ENCODE measurements around the gene ADRM1. TPM values are rescaled to one million over a fixed set of nuclear protein-coding genes. Genes with fewer than 3 reads are reported as not detected.

Gene ADRM1
- total RNA-seq, 6 donors from 2014 or later, result 57.6 to 158 (median 91.6) TPM

DNA sequence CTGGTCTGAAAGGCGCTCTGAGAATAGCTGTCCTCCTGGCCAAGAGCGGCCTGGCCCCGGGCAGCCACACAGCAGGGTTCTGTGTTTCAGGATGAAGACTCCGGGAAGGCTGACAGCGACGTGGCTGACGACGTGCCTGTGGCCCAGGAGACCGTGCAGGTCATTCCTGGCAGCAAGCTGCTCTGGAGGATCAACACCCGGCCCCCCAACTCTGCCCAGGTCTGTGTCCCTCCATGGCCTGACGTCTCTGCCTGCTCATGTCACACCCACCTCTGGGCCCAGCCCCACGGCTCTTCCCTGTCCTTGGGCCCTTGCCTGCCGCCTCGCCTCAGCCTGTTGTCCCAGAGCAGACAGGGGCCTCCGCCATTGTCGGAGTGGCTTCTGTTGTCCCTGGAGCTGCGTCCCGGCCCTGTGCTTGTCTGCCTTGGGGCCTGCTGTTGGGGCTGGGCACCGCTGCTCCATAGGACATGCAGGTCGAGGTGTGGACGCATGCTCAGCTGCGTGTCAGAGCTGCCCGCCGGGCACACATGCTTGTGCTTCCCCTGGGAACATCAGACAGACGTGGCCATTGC is 16.2 kb upstream of the ADRM1 start:
- WGBS, 2 donors, result 93 to 97% methylated on average over 22 to 25 of the region's 25 CpGs
- ATAC-seq (ENCODE audit: low FRiP score in 2 of 2) (no peak), DNase-seq (no peak)

DNA sequence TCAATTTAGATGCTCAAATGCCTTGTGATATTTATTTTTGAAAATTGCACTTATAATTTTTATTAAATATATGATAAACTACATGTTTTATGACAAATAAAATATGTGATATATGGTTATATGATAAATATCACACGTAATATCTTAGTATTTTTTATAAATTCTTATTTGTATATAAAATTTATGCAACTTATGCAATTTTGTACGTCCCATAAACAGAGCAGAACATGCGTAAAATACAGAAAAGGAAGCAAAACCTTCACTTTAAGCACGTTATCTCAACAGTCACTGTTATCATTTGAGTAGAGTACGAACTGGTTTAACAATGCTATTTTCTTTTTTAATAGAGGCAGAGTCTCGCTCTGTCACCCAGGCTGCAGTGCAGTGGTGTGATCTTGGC is 15.7 kb upstream of the ADRM1 start:
- no peak for DNase-seq
- Histone ChIP-seq H3K4me3 (no peak overlapping the region), H3K9me3 (no peaks in the 10 kb centered on the region), H3K4me1 (no peaks in the 10 kb centered on the region), H3K27ac (no peak overlapping the region), H3K36me3 (peaks cover 22 to 90% (median 61%) of the 10 kb centered on the region in 4 donors), H3K27me3 (no peaks in the 10 kb centered on the region)
- no peak for ATAC-seq (ENCODE audit: low FRiP score in 2 of 2)
- WGBS, 2 donors, result 78 to 97% methylated on average over 6 of the region's 6 CpGs
- no peak for TF ChIP-seq POLR2AphosphoS5 (IDR thresholded peaks at IDR 0.05)
- TF ChIP-seq, protein P1, sequence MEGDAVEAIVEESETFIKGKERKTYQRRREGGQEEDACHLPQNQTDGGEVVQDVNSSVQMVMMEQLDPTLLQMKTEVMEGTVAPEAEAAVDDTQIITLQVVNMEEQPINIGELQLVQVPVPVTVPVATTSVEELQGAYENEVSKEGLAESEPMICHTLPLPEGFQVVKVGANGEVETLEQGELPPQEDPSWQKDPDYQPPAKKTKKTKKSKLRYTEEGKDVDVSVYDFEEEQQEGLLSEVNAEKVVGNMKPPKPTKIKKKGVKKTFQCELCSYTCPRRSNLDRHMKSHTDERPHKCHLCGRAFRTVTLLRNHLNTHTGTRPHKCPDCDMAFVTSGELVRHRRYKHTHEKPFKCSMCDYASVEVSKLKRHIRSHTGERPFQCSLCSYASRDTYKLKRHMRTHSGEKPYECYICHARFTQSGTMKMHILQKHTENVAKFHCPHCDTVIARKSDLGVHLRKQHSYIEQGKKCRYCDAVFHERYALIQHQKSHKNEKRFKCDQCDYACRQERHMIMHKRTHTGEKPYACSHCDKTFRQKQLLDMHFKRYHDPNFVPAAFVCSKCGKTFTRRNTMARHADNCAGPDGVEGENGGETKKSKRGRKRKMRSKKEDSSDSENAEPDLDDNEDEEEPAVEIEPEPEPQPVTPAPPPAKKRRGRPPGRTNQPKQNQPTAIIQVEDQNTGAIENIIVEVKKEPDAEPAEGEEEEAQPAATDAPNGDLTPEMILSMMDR (IDR thresholded peaks at IDR 0.05), result no peak
- no peak for TF ChIP-seq EP300 (IDR thresholded peaks at IDR 0.05)
- no peak for TF ChIP-seq POLR2A (IDR thresholded peaks at IDR 0.05)

More for the DNA sequence above, 16.2 kb upstream of the ADRM1 start:
- no peak overlapping the region for H3K4me3 ChIP-seq
- TF ChIP-seq, protein P1 (IDR thresholded peaks at IDR 0.05), result no peak
- TF ChIP-seq POLR2A (IDR thresholded peaks at IDR 0.05) (no peak), EP300 (IDR thresholded peaks at IDR 0.05) (no peak), POLR2AphosphoS5 (IDR thresholded peaks at IDR 0.05) (no peak)
- H3K9me3 ChIP-seq, result no peaks in the 10 kb centered on the region
- H3K27me3 ChIP-seq, result no peaks in the 10 kb centered on the region
- H3K27ac ChIP-seq, result peak overlapping the region in 2 of 4 donors; percentile 32 to 35
- peaks cover 17 to 90% (median 61%) of the 10 kb centered on the region in 4 donors for H3K36me3 ChIP-seq
- peaks cover 0 to 4% (median 0%) of the 10 kb centered on the region in 4 donors for H3K4me1 ChIP-seq

DNA sequence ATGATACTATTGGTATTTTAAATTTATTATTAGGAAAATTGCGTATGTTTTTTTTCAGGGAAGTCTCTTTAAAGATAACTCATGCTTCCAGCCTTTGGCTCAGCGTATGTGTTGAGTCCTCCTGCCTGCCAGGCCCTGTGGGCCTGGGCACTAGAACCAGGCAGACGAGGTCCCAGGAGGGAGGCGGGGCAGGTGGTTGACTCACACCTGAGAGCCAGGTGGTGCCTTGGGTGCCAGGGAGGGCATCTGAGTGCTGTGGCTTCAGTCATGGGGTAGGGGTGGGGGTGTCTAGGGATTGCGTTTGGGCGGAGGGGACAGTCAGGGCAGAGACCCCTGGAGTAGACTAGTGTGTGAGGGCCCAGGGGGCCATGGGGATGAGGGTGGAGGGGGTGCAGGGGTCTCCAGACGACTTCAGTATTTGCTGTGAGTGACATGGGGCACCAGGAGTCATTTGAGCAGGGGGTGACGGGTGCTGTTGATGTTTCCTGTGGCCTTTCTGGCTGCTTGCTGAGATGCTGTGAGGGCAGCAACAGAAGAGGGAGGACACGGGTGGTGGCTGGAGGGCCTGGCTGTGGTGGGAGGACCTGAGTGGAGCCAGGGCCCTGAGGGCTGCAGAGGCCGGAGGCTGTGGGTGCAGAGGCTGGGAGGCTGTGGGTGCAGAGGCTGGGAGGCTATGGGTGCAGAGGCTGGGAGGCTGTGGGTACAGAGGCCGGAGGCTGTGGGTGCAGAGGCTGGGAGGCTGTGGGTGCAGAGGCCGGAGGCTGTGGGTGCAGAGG is 14.8 kb upstream of the ADRM1 start:
- H3K36me3 ChIP-seq, result peaks cover 23 to 90% (median 63%) of the 10 kb centered on the region in 4 donors
- H3K4me1 ChIP-seq, result no peaks in the 10 kb centered on the region
- no peak overlapping the region for H3K27ac ChIP-seq
- no peak overlapping the region for H3K4me3 ChIP-seq
- TF ChIP-seq EP300 (IDR thresholded peaks at IDR 0.05) (no peak), POLR2A (IDR thresholded peaks at IDR 0.05) (no peak), POLR2AphosphoS5 (IDR thresholded peaks at IDR 0.05) (no peak)
- TF ChIP-seq, protein P1 (IDR thresholded peaks at IDR 0.05), result no peak
- 95 to 96% methylated on average over 12 of the region's 12 CpGs for WGBS, 2 donors
- H3K9me3 ChIP-seq, result no peaks in the 10 kb centered on the region
- ATAC-seq (ENCODE audit: low FRiP score in 2 of 2) (no peak), DNase-seq (no peak)
- H3K27me3 ChIP-seq, result no peaks in the 10 kb centered on the region

DNA sequence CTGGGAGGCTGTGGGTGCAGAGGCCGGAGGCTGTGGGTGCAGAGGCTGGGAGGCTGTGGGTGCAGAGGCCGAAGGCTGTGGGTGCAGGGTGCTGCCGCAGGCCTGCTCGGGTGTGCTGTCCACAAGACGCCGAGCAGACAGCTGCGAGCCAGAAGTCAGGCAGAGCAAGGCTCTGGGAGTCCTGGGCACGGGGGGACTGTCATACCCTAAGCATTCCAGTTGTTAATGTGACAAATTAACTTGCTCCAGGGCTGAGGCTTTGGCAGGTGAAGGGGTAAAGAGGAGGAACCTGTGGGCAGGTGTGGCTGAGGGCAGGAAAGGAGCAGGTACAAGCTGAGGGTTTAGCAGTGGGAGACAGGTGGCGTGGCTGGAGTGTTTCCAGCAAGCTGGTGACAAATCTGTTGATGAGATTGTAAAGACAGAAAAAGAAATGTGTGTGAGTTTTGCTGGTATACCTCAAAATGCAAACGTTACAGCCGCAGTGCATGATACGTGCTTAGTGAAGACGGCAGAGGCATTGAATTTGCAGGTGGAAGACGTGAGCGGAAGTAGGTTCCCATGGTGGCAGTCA is 14.2 kb upstream of the ADRM1 start:
- no peaks in the 10 kb centered on the region for H3K9me3 ChIP-seq
- no peak for TF ChIP-seq EP300 (IDR thresholded peaks at IDR 0.05)
- TF ChIP-seq, protein P1 (IDR thresholded peaks at IDR 0.05), result no peak
- TF ChIP-seq POLR2AphosphoS5 (IDR thresholded peaks at IDR 0.05), result no peak
- TF ChIP-seq POLR2A (IDR thresholded peaks at IDR 0.05), result no peak
- H3K27ac ChIP-seq, result no peak overlapping the region
- H3K4me3 ChIP-seq, result no peak overlapping the region
- H3K27me3 ChIP-seq, result no peaks in the 10 kb centered on the region
- DNase-seq, result no peak
- no peaks in the 10 kb centered on the region for H3K4me1 ChIP-seq
- H3K36me3 ChIP-seq, result peaks cover 22 to 91% (median 61%) of the 10 kb centered on the region in 4 donors
- 96% methylated on average over 15 of the region's 15 CpGs for WGBS, 2 donors
- ATAC-seq (ENCODE audit: low FRiP score in 2 of 2), result no peak
